Measurements from ENCODE around the gene BCAT1.

Gene BCAT1

DNA sequence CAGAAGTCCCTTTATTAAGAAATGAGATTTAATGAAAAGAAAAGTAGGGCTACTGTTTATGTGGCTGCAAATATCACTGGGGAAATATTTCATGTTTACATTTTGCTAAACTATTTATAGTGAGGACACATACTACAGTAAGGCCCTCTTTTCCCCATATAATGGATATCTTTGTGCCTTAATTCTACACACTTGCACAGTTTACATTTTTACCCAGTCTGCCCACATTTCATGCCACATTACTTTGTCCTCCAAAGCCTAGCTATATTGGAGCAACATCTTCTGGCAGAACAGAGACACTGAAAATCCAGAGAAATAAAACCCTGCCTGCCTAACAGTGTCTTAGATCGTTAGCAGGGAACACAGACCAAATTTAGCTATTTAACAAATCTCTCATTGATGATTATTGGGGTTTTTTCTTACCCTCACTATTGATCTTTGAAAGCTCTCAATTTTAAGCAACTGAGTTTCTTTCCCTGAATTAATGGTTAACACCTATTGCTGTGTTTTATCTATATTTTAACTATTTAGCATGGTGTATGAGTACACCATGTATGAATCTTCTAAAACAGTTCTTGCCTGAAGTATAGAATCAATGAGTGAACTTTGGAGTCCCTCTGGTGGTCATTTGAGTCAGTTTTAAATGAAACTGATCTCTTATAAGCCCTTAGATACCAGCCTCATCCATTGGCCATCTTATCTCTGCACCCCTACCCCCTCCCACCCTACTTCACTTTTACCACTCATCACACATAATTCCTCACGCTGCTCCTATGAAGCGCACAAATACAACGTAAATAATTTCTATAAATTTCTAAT is 170.2 kb downstream of the BCAT1 start:
- TF ChIP-seq, protein P1, sequence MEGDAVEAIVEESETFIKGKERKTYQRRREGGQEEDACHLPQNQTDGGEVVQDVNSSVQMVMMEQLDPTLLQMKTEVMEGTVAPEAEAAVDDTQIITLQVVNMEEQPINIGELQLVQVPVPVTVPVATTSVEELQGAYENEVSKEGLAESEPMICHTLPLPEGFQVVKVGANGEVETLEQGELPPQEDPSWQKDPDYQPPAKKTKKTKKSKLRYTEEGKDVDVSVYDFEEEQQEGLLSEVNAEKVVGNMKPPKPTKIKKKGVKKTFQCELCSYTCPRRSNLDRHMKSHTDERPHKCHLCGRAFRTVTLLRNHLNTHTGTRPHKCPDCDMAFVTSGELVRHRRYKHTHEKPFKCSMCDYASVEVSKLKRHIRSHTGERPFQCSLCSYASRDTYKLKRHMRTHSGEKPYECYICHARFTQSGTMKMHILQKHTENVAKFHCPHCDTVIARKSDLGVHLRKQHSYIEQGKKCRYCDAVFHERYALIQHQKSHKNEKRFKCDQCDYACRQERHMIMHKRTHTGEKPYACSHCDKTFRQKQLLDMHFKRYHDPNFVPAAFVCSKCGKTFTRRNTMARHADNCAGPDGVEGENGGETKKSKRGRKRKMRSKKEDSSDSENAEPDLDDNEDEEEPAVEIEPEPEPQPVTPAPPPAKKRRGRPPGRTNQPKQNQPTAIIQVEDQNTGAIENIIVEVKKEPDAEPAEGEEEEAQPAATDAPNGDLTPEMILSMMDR (IDR thresholded peaks at IDR 0.05): no peak
- Histone ChIP-seq H3K4me3 (no peak overlapping the region), H3K27ac (no peak overlapping the region)
- DNase-seq (ENCODE audit: low spot score): no peak

DNA sequence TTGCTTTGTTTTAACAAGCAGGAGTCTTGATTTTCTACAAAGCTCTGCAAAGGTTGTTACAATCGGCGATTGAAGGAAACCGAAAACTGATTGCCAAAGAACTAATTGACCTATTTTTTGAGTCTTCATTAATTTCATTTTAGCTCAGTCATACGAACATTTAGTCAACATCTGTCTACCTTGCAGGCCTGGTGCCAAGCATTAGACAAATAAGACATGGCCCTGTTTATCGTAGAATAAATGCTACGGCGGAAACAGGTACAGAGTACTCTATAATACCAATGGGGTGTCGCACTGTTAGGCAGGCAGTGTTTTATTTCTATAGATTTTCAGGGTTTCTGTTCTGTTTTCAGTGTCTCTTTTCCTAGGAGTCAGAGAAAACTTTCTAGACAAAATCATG is 171.5 kb downstream of the BCAT1 start:
- H3K4me3 ChIP-seq: no peak overlapping the region
- DNase-seq (ENCODE audit: low spot score): no peak
- H3K27ac ChIP-seq: no peak overlapping the region
- TF ChIP-seq, protein P1 (IDR thresholded peaks at IDR 0.05): no peak

DNA sequence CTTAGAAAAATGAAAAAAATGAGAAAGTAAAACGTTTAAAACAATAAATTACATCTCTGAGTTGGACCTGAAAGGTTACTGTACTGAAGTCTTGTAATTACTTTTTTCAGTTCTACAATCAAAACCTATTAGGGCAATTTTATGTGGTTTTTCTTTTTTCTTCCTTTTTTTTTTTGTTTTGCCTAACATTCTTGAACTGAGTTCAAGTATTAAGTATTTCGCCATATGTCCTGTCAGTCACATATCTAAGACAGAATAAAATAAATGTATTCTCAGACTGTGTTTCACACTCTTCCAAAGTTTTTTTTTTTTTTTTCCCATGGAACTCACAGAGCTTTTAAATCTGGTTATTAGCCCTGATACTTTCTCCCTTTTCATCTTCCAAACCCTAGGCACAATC is 172.0 kb downstream of the BCAT1 start:
- no peak for DNase-seq (ENCODE audit: low spot score)
- TF ChIP-seq, protein P1 (IDR thresholded peaks at IDR 0.05): no peak
- Histone ChIP-seq H3K27ac (no peak overlapping the region), H3K4me3 (no peak overlapping the region)

DNA sequence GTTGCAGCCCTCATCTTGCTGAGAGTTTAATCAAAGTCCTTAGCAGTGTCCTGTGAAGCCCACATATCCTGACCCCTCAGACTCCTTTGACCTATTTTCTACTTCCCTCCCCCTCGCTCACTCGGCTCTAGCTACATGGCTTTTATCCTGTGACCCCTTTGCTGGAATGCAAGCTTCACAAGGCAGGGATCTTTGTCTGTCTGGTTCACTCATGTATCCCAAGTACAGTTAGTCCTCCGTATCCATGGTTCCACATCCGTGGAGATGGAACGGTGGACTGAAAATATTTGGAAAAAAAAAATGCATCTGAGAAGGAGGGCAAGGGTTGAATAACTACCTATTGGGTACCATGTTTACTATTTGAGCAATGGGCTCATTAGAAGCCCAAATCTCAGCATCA is 173.8 kb downstream of the BCAT1 start:
- Histone ChIP-seq H3K4me3 (no peak overlapping the region), H3K27ac (no peak overlapping the region)
- no peak for DNase-seq (ENCODE audit: low spot score)
- TF ChIP-seq, protein P1 (IDR thresholded peaks at IDR 0.05): no peak

DNA sequence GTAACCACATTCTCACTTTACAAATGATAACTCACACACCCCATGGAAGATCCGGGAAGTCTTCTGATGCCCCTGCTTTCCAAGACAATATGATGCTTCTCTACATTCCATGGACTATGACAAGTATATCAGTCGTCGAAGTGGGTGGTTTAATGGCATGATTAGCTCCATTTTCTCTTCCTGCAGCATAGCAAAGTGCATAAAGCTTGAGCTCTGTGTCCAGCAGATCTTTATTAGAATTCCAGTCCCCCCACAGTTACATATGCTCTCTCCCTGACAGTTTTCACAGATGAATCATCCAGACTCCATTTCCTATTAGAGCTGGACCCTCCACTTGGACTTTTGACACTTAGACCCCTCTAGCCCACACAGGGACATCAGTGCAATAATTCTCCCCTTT is 174.9 kb downstream of the BCAT1 start:
- TF ChIP-seq, protein P1 (IDR thresholded peaks at IDR 0.05): no peak
- no peak overlapping the region for H3K27ac ChIP-seq
- no peak for DNase-seq (ENCODE audit: low spot score)
- H3K4me3 ChIP-seq: no peak overlapping the region

DNA sequence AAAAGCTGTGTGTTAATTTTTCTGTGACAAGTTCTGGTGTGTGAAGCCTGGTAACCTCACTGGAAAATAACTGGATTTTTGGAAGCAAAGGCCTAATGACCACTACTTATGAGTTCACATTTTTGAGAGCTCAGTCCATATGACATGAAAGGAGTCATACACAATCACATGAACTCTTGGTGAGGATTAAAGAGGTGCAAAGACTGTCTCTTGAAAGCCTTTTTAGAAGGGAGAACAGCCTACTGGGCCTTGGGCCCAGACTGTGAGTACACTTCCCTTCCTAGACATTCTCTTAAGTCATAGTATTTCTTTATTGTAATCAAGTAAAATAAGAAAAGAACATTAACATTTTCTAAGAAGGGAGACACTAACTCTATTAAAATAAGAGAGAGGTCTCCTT is 176.1 kb downstream of the BCAT1 start:
- no peak for DNase-seq (ENCODE audit: low spot score)
- Histone ChIP-seq H3K4me3 (no peak overlapping the region), H3K27ac (no peak overlapping the region)
- TF ChIP-seq, protein P1 (IDR thresholded peaks at IDR 0.05): no peak

DNA sequence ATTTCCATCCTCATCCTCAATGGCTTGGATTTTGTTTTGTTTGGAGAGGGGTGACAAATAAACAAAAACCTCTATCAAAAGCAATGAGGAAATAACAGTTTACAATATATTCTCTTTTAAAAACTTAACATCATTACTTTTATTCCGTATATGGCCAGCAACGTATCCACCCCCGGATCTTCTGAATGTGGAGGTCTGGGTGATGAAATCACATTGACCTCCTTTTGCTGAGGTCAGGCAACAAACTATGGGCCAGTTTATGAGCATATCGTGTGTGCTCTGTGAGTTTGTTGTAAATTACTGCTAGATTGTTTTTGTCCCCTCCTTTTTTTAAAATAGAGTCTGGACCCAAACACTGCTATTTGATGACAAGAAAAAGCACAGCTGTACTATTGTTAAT is 178.1 kb downstream of the BCAT1 start:
- Histone ChIP-seq H3K27ac (no peak overlapping the region), H3K4me3 (no peak overlapping the region)
- TF ChIP-seq, protein P1 (IDR thresholded peaks at IDR 0.05): no peak
- no peak for DNase-seq (ENCODE audit: low spot score)
